HG02852 (cell line): ENCODE results near the gene LEKR1.
"Not testable (repeated sequence)": the region's sequence is repeated elsewhere in the genome, so short reads cannot be mapped to it uniquely, and the experiment has no call there.

Experiments
- ATAC-seq: cut with Tn5 transposase; IDR thresholded peaks from one replicate; pipeline ENCODE4 v1.9.1; 2021; ENCODE audit warnings: mild to moderate bottlenecking, moderate library complexity; ENCODE audit not compliant: unreplicated experiment

LEKR1 gene

DNA sequence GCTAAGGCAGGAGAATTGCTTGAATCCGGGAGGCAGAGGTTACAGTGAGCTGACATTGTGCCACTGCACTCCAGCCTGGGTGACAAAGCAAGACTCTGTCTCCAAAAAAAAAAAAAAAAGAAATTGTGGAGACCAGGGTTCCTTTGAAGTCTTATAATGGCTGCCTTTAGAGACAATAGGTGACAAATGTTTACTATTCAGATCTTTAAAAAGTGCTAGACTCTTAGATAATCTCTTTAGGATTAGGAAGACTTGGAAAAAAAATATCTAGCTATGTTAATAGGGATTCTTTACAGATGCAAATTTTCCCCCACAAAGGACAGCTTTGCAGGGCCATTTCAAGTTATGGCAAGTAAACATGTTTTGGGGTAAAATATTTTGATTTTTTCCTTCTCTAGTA lies 71.7 kb downstream of the LEKR1 start:
- not testable (repeated sequence) for ATAC-seq

DNA sequence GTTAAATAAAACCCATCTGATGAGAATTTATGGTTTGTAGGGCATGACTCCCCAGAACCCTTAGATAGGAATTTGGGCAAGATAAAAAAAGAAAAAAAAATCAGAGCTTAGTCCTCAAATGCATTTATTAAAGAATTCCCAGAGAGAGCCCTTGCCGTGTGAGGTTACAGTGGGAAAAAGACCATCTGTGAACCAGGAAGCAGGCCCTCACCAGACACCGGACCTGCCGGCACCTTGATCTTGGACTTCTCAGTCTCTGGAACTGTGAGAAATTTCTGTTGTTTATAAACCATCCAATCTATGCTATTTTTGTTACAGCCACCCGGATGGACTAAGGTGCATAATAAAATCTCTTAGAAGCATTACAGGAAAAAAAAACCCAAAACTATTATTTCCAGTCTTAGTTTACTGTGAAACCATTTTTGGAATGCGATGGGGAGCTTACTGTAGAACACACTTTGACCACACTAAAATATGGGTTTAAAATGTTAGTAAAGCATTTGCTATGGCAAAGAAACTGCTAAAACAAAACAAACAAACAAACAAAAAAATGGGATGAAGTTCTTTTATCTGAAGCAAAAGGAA lies 72.2 kb downstream of the LEKR1 start:
- ATAC-seq = no peak

DNA sequence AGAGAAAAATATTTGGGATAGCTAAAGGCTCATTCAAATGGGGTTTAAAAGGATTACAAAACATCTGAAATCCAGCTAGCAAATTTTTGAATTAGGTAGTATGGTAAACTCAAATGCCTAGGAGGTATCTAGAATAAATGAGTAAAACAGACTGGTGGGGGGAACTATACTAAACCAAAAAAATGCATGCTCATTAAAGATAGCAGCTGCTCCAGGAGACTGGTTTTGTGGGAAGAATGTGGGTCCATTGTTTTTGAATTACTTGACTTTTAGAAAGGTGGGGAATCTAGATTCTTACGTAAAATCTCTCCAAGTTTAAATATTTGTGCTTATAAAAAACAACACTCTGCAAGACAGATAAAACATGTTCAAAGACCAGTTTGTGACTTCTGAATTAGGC lies 73.8 kb downstream of the LEKR1 start:
- ATAC-seq = no peak

DNA sequence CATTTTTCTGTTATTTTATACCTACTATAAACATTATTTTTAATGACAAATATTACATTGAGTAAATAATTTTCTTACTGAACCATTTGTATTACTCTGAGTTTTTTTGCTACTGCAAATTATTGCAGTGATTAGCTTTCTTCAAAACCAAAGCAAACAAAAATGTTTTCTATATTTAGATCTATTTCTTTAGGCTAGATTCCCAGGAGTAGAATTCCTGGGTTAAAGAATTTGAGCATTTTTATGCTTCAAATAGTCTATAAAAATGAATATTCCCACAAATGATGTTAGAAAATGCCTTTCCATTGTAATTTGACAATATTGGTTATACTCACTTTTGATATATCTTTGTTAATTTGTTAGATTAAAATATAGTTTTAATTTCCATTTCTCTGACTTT lies 76.8 kb downstream of the LEKR1 start:
- no peak for ATAC-seq

DNA sequence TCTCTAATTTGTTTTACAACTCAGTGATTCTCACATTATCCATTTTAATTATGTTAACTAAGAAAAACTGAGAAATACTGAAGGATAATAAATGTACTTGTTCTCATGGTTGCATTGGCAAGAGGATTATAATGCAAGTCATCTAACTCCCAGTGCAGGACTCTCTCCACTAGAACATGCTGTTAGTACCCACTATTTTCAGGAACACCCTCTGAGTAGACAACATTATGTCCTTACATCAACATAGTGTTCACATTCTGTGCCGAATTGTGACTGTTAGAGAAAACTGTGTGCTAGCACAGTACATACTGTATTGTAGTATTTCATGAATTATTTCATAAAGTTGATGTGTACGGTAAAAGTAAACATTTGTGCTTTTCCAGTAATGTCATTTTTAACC lies 80.1 kb downstream of the LEKR1 start:
- ATAC-seq = no peak

DNA sequence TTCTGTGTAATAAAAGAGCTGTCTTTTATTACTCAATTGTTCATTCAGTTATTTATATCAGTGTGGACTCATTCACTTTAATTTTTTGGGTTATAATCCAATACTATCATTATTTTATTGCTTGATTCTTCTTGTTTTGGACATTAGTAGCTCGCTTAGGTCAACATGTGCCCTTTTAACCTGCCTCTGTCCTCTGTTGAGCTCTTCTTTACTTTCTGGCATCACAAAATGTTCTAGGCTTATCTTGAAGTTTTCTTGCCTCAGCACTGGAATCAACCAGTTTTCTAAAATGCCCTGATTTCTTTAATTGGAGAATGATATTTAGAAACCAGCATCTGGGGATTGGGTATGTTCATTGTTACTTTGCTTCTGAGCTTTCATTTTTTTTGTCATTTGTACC lies 82.2 kb downstream of the LEKR1 start:
- no peak for ATAC-seq

DNA sequence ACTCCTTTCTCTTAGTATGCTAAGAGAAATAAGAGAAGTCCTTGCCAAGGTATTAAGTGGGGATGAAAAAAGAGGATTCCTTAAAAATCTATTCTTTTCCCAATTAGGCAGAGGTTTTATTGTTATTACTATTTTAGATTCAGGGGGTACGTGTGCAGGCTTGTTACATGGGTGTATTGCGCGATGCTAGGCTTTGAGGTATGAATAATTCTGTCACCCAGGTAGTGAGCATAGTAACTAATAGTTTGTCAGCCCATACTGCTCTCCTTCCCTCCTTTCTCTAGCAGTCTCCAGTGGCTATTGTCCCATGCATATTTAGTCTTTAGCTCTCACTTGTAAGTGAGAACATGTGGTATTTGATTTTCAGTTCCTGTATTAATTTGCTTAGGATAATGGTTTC lies 83.9 kb downstream of the LEKR1 start:
- no peak for ATAC-seq

DNA sequence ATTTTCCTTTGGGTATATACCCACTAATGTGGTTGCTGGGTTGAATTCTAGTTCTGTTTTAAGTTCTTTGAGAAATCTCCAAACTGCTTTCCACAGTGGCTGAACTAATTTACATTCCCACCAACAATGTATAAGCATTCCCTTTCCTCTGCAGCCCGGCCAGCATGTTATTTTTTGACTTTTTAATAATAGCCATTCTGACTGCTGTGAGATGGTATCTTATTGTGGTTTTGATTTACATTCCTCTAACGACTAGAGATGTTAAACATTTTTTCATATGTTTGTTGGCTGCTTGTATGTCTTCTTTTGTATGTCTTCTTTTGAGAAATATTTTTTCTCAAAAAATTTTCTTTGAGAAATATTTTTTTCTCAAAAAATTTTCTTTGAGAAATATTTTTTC lies 84.7 kb downstream of the LEKR1 start:
- ATAC-seq = not testable (repeated sequence)

DNA sequence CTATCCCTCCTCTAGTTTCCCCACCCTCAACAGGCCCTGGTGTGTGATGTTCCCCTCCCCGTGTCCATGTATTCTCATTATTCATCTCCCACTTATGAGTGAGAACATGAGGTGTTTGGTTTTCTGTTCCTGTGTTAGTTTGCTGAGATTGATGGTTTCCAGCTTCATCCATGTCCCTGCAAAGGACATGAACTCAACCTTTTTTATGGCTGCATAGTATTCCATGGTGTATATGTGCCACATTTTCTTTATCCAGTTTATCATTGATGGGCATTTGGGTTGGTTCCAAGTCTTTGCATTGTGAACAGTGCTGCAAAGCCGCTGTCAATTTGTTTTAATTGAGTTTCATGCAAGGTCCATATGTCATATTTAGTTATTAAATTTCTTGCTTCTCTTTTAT lies 88.1 kb downstream of the LEKR1 start:
- ATAC-seq = not testable (repeated sequence)

DNA sequence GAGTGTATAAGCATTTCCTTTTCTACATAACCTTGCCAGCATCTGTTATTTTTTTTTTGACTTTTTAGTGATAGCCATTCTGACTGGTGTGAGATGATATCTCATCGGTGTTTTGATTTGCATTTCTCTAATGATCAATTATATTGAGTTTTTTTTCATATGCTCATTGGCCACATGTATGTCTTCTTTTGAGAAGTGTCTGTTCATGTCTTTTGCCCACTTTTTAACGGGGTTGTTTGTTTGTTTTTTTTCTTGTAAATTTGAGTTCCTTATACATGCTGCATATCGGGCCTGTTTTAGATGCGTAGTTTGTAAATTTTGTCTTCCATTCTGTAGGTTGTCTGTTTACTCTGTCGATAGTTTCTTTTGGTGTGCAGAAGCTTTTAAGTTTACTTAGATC lies 89.2 kb downstream of the LEKR1 start:
- no peak for ATAC-seq

DNA sequence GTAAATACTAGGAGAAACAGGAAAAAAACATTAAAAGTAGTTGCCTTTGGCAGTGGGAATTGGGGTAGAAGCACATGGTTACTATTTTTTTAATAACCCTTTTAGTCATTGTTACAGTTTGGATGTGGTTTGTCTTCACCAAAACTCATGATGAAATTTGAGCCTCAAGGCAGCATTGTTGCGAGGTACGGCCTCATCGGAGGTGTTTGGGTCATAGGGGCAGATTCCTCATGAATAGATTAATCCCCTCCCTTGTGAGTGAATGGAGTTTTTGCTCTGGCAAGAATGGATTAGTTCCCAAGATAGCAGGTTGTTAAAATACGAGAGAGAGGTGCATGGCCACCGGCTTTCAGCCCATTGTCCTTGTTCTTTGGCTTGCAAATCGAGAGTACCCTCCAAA lies 92.6 kb downstream of the LEKR1 start:
- no peak for ATAC-seq

DNA sequence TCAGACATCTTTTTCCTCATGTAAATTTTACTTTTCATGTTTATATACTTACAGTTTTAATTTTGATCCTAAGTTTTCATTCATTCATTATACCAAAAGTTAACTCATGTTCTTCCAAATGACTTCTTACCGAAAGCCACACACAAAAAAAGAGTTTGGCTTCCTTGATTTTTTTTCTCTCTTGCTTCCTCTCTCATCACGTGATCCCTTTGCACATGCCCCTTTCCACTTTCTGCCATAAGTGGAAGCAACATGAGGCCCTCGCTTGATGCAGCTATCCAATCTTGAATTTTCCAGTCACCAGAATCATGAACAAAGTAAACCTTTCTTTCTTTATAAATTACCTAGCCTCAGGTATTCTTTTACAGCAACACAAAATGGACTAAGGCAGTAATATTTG lies 93.7 kb downstream of the LEKR1 start:
- ATAC-seq = no peak

DNA sequence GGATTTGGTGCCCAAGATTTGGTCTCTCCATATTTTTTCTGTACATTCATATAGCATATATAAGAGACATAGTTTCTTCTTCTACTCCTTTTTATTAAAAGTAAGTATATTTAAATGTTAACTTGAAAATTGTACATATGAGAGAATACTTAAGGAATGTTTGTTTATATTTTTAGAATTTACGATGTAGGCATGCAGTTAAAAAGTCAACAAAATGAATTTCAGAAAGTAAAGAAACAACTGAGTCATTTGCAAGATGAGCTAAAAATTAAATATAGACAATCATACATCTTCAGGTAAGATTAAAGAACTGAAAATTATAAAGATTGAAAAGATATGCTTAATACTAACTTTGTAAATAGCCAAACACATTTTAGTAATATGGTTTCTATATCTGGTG lies 94.2 kb downstream of the LEKR1 start:
- no peak for ATAC-seq

DNA sequence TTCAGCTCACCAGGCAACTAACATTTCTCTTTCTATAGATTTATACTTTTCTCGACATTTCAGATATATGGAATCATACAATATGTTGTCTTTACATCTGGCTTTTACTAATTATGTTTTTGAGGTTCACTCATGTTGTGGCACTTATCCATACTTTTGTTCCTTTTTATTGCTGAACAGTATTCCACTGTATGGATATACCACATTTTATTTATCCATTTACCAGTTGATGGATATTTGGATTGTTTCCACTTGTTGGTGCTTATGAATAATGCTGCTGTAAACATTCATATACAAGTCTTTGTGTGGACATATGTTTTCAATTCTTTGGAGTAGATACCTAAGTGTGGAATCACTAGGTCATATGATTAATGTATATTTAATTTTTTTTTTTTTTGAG lies 97.2 kb downstream of the LEKR1 start:
- ATAC-seq = no peak

DNA sequence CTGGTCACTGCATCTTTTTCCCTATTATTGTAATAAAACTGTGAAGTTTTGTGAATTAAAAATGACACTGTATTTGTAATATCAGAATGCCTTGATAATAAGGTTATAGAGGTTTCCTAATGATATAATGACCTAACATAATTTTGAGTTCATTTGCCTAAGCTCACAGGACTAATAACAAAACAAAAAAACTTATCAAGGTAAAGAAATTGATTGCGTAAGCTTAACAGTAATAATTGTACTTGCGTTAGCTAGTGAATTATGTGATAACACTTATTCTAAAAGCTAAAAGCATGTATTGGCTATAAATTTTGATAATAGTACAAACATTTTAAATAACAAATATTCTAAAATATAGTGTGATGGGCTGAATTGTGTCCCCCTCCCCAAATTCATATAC lies 112.6 kb downstream of the LEKR1 start:
- ATAC-seq = no peak

DNA sequence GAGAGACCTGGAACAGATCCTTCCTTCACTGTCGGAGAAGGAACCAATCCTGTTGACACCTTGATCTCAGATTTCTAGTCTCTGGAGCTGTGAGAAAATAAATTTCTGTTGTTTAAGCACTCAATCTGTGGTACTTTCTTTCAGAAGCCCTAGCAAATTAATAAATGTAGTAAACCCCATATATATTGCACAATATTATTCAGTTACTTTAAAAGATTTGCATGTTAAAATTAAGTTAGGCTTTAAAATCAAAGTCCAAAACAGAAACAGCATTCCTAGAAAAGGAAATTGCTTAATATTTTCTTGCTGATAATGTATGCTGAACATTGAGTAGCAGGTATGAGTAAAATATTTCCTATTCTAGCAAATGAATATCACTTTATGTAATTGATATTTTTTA lies 113.2 kb downstream of the LEKR1 start:
- ATAC-seq = no peak

DNA sequence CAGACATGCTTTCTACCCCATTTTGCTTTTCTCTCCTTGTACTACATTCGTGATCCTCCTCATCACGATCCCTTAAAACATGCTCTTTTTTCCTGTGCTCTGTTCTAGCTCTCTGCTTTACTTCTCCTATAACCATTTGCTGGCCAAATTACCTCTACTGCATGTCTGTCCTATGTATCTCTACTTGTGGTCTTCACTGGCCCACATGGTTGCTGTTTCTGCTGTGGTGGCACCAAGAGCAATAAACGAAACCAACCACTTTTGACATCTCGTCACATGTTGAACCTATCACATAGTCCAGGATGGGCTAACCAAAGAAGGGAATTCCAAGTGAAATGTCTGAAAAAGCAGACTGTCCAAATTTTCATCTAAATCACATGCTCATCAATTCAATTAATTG lies 115.2 kb downstream of the LEKR1 start:
- ATAC-seq = no peak

DNA sequence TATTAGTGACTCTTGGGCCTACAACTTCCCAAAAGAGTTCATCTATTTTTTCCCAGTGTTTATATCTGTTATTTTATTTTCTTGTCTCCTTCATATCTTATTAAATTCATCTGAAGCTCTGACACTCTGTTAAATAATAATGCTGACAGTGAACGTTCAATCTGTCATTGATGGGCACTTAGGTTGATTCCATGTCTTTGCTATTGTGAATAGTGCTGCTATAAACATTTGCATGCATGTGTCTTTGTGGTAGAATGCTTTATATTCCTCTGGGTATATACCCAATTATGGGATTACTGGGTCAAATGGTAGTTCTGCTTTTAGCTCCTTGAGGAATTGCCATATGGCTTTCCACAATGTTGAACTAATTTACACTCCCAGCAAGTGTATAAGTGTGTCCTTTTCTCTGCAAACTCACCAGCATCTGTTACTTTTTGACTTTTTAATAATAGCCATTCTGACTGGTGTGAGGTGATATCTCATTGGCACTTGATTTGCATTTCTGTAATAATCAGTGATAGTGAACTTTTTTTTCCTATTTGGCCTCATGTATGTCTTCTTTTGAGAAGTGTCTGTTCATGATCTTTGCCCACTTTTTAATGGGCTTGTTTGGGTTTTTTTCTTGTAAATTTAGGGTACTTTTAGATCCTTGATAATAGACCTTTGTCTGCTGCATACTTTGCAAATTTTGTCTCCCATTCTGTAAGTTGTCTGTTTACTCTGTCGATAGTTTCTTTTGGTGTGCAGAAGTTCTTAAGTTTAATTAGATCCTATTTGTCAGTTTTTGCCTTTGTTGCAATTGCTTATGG lies 122.5 kb downstream of the LEKR1 start:
- no peak for ATAC-seq

DNA sequence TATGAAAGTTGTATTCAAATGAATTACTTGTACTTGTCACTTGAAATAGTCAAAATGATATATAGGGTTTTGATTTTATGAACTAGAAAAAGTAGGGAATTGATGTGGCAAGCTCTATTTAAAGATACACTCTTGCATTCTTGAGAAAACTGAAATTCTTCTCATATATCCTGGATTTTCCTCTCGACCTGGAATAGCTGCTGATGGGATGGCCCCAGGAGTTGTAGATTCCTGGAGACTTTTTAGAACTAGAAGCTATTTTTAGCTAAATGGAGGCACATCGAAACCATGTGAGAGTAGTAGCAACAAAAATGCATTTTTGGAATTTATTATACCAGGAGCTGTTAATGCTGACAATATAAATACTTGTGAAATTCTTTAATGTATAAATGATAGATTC lies 125.9 kb downstream of the LEKR1 start:
- no peak for ATAC-seq

DNA sequence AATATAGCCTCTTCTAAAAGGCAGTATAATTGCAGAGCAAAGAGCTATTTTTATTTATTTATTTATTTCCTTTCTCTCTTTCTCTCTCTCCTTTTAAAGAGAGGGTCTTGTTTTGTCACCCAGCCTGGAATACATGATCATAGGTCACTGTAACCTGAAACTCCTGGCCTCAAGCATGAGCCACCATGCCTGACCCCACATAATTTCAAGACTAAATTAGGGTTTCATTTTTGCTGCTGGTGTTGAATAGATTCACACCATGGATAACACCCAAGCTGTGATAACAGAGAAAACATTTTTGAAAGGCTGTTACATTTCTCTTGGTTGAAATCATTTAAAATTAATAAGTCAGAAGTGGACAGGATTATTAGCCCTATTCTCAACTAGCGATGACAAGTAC lies 131.6 kb downstream of the LEKR1 start:
- no peak for ATAC-seq

DNA sequence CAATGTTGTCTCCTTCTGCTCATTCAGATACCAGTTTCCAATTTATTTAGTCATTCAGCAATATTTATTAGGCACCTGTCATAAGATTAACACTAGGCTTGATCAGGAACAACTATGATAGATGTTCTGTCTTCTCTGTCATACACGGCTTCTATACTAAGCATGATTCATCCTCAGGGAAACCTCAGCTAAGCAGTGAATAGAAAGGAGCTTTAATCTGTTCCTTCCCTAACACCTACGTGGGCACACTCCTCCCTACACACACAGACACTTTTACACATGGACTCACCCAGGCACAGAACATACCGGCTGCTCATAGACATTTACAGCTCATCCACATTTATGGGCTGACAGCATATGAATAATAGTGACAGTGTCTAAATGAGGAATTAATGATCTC lies 136.9 kb downstream of the LEKR1 start:
- ATAC-seq = no peak

DNA sequence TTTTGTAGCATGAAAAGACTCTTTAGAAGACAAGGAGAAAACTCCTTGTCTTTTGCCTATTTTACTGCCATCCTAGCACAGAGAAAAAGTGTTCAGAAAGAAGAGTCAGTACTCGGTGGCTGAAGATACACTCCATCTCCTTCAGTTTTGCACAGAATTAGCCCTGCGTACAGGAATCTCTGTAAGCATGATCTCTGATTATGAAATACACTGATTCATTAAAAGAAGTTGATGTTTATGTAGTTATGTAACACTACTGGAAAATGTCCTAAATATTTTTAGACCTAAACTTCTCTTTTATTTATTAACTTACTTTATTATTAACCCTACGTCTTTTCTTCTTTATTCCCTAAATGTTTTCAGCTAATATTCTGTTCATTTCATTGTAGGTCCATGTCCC lies 138.4 kb downstream of the LEKR1 start:
- ATAC-seq = no peak

DNA sequence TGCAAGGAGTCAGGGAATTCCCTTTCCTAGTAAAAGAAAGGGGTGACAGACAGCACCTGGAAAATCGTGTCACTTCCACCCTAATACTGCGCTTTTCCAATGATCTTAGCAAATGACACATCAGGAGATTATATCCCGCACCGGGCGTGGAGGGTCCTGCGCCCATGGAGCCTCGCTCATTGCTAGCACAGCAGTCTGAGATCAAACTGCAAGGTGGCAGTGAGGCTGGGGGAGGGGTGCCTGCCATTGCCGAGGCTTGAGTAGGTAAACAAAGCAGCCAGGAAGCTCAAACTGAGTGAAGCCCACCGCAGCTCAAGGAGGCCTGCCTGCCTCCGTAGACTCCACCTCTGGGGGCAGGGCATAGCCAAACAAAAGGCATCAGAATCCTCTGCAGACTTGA lies 140.2 kb downstream of the LEKR1 start:
- ATAC-seq = not testable (repeated sequence)
